Measurements from ENCODE around the gene XK. TPM values are rescaled to one million over a fixed set of nuclear protein-coding genes. Genes with fewer than 3 reads are reported as not detected.

The XK gene
- total and polyA plus RNA-seq, 10 of the 15 experiments (the other 5 are each of a cell fraction or from before 2014, with no cell fraction given), result not detected

- no peak for FAIRE-seq
- 2% methylated on average over 4 of the region's 4 CpGs for WGBS (ENCODE audit: insufficient coverage, insufficient replicate concordance, low lambda C conversion rate, missing lambda C conversion rate)
- SMC1A ChIA-PET (ENCODE audit: uncharacterized antibody, unreplicated experiment), result no interaction called here
Observed at GRCh38 chrX:37672563-37672962, 13.0 kb upstream of the XK start.

GRCh38 chrX:37676811-37677210 lies 8.8 kb upstream of the XK start:
- CTCF ChIA-PET, result no interaction called here
- no peak overlapping the region for H3K4me2 ChIP-seq (ENCODE audit: control insufficient read depth, insufficient read depth)
- H3K36me3 ChIP-seq (ENCODE audit: control insufficient read depth in 2 of 2, insufficient read depth in 2 of 2, low read length in 1 of 2), result no peaks in the 10 kb centered on the region
- no peaks in the 10 kb centered on the region for H4K20me1 ChIP-seq (ENCODE audit: control insufficient read depth, insufficient read depth)
- no peak for DNase-seq (ENCODE audit: low read depth, low spot score)
- no peaks in the 10 kb centered on the region for H3K79me2 ChIP-seq (ENCODE audit: control insufficient read depth, insufficient read depth, low read length)
- RAD21 ChIA-PET (ENCODE audit: unreplicated experiment), result no interaction called here
- TF ChIP-seq FOXK2 (IDR thresholded peaks at IDR 0.05) (no peak), RUNX3 (IDR thresholded peaks at IDR 0.05; ENCODE audit: low read length) (no peak), CHD1 (IDR thresholded peaks at IDR 0.05; ENCODE audit: low read depth, low read length) (no peak), TCF7 (IDR thresholded peaks at IDR 0.05; ENCODE audit: borderline replicate concordance) (no peak), USF2 (IDR thresholded peaks at IDR 0.05; ENCODE audit: borderline replicate concordance, low read depth, low read length) (no peak), SMAD5 (IDR thresholded peaks at IDR 0.05; ENCODE audit: low read depth) (no peak), KDM1A (IDR thresholded peaks at IDR 0.05; ENCODE audit: borderline replicate concordance) (no peak), GABPA (IDR thresholded peaks at IDR 0.05; ENCODE audit: low read depth) (no peak), SPI1 (IDR thresholded peaks at IDR 0.05; ENCODE audit: borderline replicate concordance, insufficient read depth, low read depth, low read length) (no peak), BACH1 (IDR thresholded peaks at IDR 0.05; ENCODE audit: borderline replicate concordance) (no peak), RAD21 (IDR thresholded peaks at IDR 0.05; ENCODE audit: insufficient read depth, low read depth, low read length) (no peak), BMI1 (IDR thresholded peaks at IDR 0.05; ENCODE audit: borderline replicate concordance) (no peak), RB1 (IDR thresholded peaks at IDR 0.05; ENCODE audit: borderline replicate concordance) (no peak), YBX1 (IDR thresholded peaks at IDR 0.05) (no peak)
- no peak overlapping the region for H3K4me3 ChIP-seq
- POLR2A ChIA-PET, result no interaction called here
- H3K27ac ChIP-seq (ENCODE audit: control insufficient read depth, insufficient read depth), result no peak overlapping the region
- no peaks in the 10 kb centered on the region; a peak in 1 of 4 replicates for H3K27me3 ChIP-seq (replicated peaks in 1 of 2; ENCODE audit: control insufficient read depth in 2 of 2, insufficient read depth in 2 of 2, low read length in 1 of 2)
- in situ Hi-C loops (cut with MboI) (no loop called here), intact Hi-C loops (cut with micrococcal nuclease; ENCODE audit: unreplicated experiment) (no loop called here)
- no peaks in the 10 kb centered on the region for H3K9me3 ChIP-seq (replicated peaks; ENCODE audit: control insufficient read depth, insufficient read depth, low read length)
- no peak for ATAC-seq
- no peak overlapping the region for H2AFZ ChIP-seq (ENCODE audit: control insufficient read depth, low read depth, low read length)
- no peak overlapping the region for H3K9ac ChIP-seq (ENCODE audit: control insufficient read depth, insufficient read depth, low read length)
- SMC1A ChIA-PET (ENCODE audit: uncharacterized antibody, unreplicated experiment), result no interaction called here
- FAIRE-seq, result no peak
- 0 out of 2 replicates have a peak, but pooled peaks cover 2% of the 10 kb centered on the region for H3K4me1 ChIP-seq (ENCODE audit: control insufficient read depth, insufficient read depth, low read length)
- no TSS peak for BruUV-seq (replicated peaks)

More at GRCh38 chrX:37672563-37672962, 13.0 kb upstream of the XK start:
- in situ Hi-C loops (cut with MboI) (no loop called here), intact Hi-C loops (cut with micrococcal nuclease; ENCODE audit: unreplicated experiment) (no loop called here)
- H3K9me3 ChIP-seq (replicated peaks; ENCODE audit: control insufficient read depth, insufficient read depth, low read length), result no peaks in the 10 kb centered on the region
- RAD21 ChIA-PET (ENCODE audit: unreplicated experiment), result no interaction called here
- H2AFZ ChIP-seq (ENCODE audit: control insufficient read depth, low read depth, low read length), result no peak overlapping the region
- H3K4me1 ChIP-seq (ENCODE audit: control insufficient read depth, insufficient read depth, low read length), result 0 out of 2 replicates have a peak, but pooled peaks cover 2% of the 10 kb centered on the region
- no peak for TF ChIP-seq ZNF217 (IDR thresholded peaks at IDR 0.05)
- no peaks in the 10 kb centered on the region; a peak in 1 of 4 replicates for H3K27me3 ChIP-seq (replicated peaks in 1 of 2; ENCODE audit: control insufficient read depth in 2 of 2, insufficient read depth in 2 of 2, low read length in 1 of 2)
- H4K20me1 ChIP-seq (ENCODE audit: control insufficient read depth, insufficient read depth), result no peaks in the 10 kb centered on the region
- POLR2A ChIA-PET, result no interaction called here
- no peak overlapping the region for H3K27ac ChIP-seq (ENCODE audit: control insufficient read depth, insufficient read depth)
- H3K4me3 ChIP-seq, result no peak overlapping the region
- no peak overlapping the region for H3K4me2 ChIP-seq (ENCODE audit: control insufficient read depth, insufficient read depth)
- BruUV-seq (replicated peaks), result no TSS peak
- H3K9ac ChIP-seq (ENCODE audit: control insufficient read depth, insufficient read depth, low read length), result no peak overlapping the region
- H3K36me3 ChIP-seq (ENCODE audit: control insufficient read depth in 2 of 2, insufficient read depth in 2 of 2, low read length in 1 of 2), result no peaks in the 10 kb centered on the region
- DNase-seq (ENCODE audit: low read depth, low spot score) (no peak), ATAC-seq (no peak)
- H3K79me2 ChIP-seq (ENCODE audit: control insufficient read depth, insufficient read depth, low read length), result no peaks in the 10 kb centered on the region
- CTCF ChIA-PET, result no interaction called here
